Non-pigmented ciliary epithelial cell (primary cell): ENCODE measurements around the gene SBF2.
A peak's percentile ranks its signal among the peaks of the same experiment; 100 is the strongest.
"Not testable (repeated sequence)": the region's sequence is repeated elsewhere in the genome, so short reads cannot be mapped to it uniquely, and the experiment has no call there.

Experiments used
- DNase-seq: peaks from one replicate; pipeline ENCODE4 v3.0.0-alpha.2; 2010; ENCODE audit warnings: low read depth

Gene SBF2

DNA sequence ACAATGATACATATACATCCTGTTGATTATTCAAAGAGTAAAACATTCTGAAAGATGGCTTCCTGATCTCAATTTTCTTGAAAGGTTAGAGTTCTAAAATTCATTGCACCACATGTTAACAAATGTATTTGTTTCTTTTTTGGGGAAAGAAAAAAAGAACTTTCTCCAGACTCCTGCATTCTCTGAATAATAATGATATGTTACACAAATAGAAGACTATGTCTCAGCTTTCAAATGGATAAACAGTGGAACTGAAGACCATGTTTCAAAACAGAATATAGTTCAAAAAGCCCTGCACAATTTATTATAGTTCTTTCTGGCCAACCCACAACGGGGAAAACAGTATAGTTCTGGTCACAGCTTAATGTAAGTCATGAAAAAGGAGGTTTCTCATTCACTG lies 277.0 kb downstream of the SBF2 start:
- no peak for DNase-seq

DNA sequence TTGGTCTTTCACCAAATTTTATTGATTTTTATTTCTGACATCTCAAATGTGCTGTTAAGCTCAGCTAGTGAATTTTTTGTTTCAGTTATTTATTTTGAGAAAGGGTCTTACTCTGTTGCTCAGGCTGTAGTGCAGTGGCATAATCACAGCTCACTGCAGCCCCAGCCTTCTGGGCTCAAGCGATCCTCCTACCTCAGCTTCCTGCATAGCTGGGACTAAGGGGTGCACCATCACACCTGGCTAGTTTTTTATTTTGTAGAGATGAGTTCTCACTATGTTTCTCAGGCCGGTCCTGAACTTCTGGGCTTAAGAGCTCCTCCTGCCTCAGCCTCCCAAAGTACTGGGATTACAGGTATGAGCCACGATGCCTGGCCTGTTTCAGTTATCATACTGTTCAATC lies 282.0 kb downstream of the SBF2 start:
- DNase-seq, result no peak

DNA sequence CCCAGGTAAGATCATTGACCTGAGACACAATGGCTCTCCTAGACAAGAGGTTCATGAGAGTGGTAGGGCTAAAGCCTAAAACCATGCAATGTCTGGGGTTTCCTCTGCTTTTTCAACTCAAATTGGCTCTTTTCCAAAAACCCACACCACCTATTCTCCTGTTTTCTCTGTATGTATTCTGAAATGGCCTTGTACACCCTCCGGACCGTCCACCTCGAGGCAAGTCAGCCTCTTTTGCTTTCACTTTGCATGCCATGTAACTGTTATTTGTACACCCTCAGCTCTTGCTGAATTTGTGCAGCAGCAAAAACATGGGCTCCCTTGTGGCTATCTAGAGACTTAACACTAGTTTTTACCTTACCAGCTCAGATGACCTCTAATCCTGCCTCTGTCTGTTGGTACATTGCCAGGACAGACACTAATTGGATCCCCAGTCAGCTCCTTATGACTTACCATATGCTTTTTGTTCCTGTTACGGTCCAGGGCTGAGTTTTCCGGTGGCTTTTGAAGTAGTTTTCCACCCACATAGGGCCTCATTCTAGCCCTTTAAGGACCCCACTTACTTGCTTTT lies 288.0 kb downstream of the SBF2 start:
- no peak for DNase-seq

GRCh38 chr11:10004526-10005113 lies 289.4 kb downstream of the SBF2 start:
- DNase-seq, result no peak

- no peak for DNase-seq
Observed at GRCh38 chr11:10002221-10002620, 291.8 kb downstream of the SBF2 start.

GRCh38 chr11:9992306-9992705 lies 301.7 kb downstream of the SBF2 start:
- no peak for DNase-seq

- no peak for DNase-seq
Observed at GRCh38 chr11:9990221-9990973, 303.6 kb downstream of the SBF2 start.

DNA sequence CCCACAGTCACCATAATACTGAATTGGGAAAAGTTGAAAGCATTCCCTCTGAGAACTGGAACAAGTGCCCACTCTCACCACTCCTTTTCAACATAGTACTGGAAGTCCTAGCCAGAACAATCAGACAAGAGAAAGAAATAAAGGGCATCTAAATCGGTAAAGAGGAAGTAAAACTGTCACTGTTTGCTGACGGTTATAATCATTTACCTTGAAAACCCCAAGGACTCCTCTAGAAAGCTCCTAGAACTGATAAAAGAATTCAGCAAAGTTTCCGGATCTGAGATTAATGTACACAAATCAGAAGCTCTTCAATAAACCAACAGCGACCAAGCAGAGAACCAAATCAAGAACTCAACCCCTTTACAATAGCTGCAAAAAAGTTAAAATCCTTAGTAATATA lies 306.7 kb downstream of the SBF2 start:
- not testable (repeated sequence) for DNase-seq

DNA sequence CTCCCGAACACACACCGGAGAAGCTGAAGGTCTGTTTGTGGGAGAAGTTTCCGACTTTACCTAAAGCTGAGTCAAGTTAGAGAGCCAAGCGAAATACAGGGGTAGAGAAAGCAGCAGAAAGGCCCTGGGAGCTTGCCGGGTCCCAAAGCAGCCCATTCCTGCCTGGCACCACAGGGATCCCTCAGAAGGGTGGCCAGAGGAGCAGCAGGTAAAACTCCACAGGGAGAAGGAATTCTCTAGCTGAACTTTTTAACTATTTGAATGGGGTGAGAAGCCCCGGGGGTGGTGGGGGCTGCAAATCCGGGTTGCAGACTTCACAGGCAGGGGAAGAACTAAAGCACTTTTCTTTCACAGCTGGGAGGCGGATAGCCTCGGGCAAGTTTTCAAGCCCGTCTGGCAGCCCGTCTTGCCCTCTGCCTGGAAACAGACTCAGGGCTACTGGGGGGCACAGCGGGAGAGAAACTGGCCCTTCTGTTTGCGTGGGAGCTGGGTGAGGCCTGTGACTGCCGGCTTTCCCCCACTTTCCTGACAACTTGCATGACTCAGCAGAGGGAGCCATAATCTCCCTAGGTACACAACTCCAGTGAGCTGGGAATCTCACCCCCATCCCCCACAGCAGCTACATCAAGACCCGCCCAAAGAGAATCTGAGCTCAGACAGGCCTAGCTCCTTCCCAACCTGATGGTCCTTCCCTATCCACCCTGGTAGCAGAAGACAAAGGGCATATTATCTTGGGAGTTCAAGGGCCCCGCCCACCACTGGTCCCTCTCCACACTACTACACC lies 311.0 kb downstream of the SBF2 start:
- no peak for DNase-seq

DNA sequence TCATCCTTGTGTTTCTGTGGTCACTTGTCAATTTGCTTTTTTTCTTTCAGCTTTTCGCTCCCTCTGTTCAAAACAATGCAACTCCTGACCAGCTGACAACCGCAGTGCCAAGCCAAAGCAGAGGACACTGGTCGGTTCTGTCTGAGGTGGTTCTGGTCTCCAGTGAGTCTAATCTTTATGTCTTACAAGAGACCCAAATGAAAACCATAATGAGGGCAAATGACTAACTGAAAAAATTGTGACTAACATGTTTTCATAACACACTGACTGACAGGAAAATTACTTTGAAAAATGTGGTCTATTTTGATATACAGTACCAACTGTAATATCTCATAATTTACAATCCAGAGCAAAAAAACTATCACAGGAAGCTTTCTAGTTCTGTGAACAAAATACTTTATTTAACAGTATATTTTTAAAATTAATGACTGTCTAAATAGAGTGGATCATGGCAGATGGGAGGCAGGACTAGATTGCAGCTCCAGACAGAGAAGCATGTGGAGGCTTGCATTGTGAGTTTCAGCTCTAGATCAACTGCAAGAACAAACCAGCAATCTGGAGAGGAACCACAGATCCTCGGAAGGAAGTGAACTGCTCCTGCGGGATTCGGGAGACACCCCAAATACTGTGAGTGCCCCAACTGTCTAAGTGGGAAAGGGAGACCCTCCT lies 311.8 kb downstream of the SBF2 start:
- DNase-seq, result no peak

- no peak for DNase-seq
Observed at GRCh38 chr11:9980931-9981330, 313.1 kb downstream of the SBF2 start.

DNA sequence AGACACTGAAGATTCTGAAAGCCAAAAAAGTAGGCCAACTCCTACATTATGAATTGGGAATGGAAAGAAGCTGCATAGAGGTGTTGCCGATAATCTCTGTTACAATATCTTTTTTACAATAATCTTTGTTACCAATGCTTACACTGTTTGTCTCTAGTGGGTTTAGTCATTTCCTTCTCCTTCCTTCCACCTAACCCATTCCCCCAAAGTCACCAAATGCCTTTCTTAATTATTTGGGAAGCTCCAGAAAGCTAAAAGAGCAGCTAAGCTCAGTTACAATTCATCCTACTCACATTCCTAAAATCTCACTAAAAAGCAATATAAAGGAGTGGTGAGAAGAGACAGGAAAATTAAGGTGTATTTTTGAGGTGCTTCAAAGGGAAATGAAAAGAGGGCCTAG lies 316.5 kb downstream of the SBF2 start:
- no peak for DNase-seq

DNA sequence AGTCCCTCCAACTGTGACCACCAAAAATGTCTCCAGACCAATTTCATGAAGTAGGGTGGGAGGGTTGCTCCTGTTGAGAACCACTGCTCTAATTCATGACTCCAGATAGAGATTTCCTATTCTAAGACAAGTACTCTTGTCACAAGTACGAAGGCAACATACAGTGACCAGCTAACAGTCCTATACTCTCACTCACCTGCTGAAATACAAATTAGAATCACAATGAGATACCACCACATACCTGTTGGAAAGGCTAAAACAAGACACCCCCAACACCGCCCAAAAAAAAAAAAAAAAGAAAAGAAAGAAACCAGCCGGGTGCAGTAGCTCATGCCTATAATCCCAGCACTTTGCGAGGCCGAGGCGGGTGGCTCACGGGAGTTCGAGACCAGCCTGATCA lies 319.6 kb downstream of the SBF2 start:
- DNase-seq, result no peak

- no peak for DNase-seq
Observed at GRCh38 chr11:9973921-9974320, 320.1 kb downstream of the SBF2 start.

DNA sequence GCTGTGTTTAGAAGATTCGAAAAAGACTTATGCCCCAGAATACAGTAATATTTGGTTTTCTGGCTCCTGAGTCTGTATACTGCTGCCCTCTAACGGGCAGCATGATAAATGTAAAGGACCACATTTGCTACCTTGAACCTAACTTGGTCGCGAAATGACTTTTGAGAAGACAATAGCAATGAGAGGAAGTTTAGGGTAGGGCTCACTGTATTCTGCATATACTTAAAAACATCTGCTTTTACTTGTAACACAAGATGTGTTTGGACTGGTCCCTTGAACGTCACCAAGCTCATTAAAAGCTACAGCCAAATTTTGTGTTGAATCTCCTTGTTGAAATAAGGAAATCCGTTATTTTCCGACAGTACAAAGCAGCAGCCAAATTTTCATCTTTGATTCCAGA lies 321.0 kb downstream of the SBF2 start:
- no peak for DNase-seq

GRCh38 chr11:9971894-9972293 lies 322.1 kb downstream of the SBF2 start:
- DNase-seq, result no peak

- DNase-seq, result no peak
Observed at GRCh38 chr11:9969068-9969467, 325.0 kb downstream of the SBF2 start.

DNA sequence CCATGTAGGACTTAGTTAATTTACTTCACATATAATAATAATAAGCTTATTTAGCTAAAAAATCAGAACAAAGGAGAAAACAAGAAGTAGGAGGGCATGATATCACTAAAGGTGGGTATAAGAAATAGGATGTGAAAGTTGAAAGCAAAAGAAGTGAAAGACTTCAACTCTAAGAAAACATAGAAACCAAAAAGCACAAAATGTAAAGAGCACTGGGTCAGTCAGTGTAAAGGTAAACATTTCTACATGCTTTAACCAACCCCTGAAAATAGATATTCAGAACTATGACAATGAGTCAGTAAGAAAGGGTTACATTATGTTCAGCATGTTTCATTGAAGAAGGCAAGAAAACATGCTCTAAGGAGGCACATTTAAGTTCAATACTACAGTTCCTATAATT lies 331.3 kb downstream of the SBF2 start:
- no peak for DNase-seq

- DNase-seq, result no peak
Observed at GRCh38 chr11:9957072-9957471, 336.9 kb downstream of the SBF2 start.

DNA sequence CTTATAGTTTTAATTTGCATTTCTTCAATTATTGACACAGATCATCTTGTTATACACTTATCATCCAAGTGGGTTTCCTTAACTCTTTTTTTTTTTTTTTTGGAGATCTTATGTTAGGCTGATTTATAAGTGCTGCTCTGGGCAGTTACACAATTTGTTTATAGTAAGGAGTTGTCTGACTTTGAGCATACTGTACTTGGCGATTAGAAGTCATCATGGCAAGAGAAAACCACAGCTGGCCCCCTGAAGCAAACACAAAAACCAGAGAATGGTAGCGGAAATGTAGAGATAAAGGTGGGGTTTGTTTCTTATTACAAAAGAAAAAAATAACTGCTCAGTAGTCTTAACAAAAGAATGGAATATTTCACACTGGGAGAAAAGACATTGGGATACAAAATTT lies 337.5 kb downstream of the SBF2 start:
- DNase-seq, result no peak

DNA sequence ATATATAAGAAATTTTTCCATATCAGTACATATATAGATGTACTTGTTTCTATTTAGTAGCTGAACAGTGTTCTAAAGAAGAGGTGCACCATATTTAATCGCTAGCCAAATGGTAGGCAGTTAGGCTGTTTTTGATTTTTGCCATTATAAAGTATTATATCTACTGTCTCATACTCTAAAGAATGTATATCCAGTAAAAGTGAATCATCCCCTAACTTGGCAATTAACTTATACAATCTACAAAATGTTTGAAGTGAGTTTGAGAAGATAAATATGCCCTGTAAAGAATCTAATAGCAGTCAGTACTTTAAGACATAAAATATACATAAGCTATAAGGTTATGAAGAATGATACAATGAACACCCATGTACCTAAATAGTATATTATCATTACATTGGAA lies 338.6 kb downstream of the SBF2 start:
- no peak for DNase-seq

DNA sequence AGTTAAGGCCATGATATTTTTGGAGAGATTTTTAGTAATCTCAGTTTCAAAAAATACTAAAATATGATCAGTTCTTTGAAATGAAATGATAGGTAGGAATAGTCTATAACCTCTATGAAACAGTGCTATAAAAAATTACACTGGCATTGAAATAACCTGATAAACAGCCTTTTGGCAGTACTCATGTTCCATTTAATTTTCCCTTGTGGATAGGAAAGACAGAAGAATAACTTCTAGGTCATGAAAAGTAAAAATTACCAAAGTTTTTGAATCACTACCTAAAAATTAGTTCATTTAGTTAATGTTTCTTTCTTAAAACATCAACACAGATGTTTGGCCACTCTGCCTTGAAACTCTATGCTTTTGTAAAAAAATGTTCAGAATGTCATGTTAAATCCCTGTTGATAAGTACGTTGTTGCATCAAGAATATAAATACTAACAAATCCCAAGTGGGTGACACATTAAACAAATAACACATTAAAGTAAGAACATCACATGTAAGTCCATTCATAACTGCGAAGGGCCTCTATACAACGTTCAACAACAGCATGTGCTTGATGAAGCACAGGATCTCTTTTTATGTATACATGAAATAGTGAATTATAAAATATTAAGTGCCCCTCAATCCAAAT lies 339.9 kb downstream of the SBF2 start:
- DNase-seq, result peak; percentile 40
